Lower lobe of right lung (tissue), 2 donors: ENCODE results near the gene CTXND1. TPM values are rescaled to one million over a fixed set of nuclear protein-coding genes. Genes with fewer than 3 reads are reported as not detected.

Experiments used
- ATAC-seq, 2 donors: fragments of 200-7000 bp; cut with Tn5 transposase; one replicate each; pipeline ENCODE4 v1.9.1; 2020 to 2022; ENCODE audit warnings: mild to moderate bottlenecking in 2 of 2, moderate library complexity in 2 of 2
- DNase-seq: peaks from one replicate; pipeline ENCODE4 v3.0.0-alpha.2; 2020
- H3K27ac ChIP-seq: fragments of 200-600 bp; one replicate; pipeline ENCODE4 v1.8.0; 2022
- H3K27me3 ChIP-seq: fragments of 200-600 bp; one replicate; pipeline ENCODE4 v1.8.0; 2022; ENCODE audit warnings: low read depth
- H3K36me3 ChIP-seq: fragments of 200-600 bp; one replicate; pipeline ENCODE4 v1.8.0; 2022; ENCODE audit warnings: mild to moderate bottlenecking
- H3K4me1 ChIP-seq: fragments of 200-600 bp; one replicate; pipeline ENCODE4 v1.8.0; 2022
- H3K4me3 ChIP-seq: fragments of 200-600 bp; one replicate; pipeline ENCODE4 v1.8.0; 2022; ENCODE audit warnings: mild to moderate bottlenecking
- H3K9me3 ChIP-seq: fragments of 200-600 bp; one replicate; pipeline ENCODE4 v1.8.0; 2022
- intact Hi-C: fragments of 100-400 bp; cut with DNase I; formaldehyde crosslinking; loops from one replicate; pipeline ENCODE4 v1.11.0; 2022
- total RNA-seq: library from RNA; stranded (reverse); fragmentation: NEBNext Ultra II Directional; extraction: Animal tissue kit (Norgen Biotek cat#: 25700); gene quantifications from one replicate; pipeline ENCODE4 v1.2.1, GENCODE V29; 2021
- TF ChIP-seq, protein P1 (sequence below): fragments of 200-600 bp; IDR thresholded peaks from one replicate; pipeline ENCODE4 v1.8.0; 2022; ENCODE audit warnings: antibody characterized with exemption, mild to moderate bottlenecking
- donor health status: DM: no; HTN: yes; CAD: no; lungs with severe emphysema.

Gene CTXND1
- total RNA-seq, 1 donor from 2014 or later = 1.8 TPM

DNA sequence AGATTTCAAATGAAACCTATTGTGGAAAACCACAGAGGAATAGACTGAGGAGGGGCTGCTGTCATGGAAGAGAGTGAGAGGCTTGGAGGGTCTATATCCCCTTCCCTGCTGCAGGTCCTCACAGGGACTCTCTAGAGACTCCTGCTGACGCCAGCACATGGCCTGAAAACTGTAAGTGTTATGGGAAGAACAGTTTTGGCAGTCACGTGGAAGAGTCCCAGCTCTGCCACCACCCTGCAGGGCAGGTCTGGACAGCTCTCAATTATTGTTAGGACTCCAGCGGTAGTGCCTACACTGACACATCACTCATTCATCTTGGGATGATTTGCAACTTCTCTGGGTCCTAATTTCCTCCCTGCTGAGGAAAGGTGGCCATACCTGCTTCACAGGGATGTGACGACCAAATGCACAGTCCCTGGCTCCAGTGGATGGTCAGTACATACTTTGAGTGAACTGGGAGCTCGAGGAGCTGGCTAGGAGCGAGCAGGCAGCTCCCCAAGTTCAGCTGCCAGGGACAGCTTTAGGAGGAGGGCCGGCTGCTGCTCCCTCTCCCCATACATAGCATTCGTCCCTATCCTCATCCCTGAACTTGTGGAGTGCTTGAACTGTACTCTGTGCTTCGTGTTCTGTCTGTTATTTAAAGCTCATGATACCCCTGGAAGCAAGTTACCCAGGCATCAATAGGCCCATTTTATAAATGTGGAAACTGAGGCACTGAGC, 49.2 kb downstream of the CTXND1 start:
- intact Hi-C loops = no loop called here
- DNase-seq = no peak
- TF ChIP-seq, protein P1, sequence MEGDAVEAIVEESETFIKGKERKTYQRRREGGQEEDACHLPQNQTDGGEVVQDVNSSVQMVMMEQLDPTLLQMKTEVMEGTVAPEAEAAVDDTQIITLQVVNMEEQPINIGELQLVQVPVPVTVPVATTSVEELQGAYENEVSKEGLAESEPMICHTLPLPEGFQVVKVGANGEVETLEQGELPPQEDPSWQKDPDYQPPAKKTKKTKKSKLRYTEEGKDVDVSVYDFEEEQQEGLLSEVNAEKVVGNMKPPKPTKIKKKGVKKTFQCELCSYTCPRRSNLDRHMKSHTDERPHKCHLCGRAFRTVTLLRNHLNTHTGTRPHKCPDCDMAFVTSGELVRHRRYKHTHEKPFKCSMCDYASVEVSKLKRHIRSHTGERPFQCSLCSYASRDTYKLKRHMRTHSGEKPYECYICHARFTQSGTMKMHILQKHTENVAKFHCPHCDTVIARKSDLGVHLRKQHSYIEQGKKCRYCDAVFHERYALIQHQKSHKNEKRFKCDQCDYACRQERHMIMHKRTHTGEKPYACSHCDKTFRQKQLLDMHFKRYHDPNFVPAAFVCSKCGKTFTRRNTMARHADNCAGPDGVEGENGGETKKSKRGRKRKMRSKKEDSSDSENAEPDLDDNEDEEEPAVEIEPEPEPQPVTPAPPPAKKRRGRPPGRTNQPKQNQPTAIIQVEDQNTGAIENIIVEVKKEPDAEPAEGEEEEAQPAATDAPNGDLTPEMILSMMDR = no peak
- ATAC-seq = no peak
- no peaks in the 10 kb centered on the region for H3K36me3 ChIP-seq
- H3K4me3 ChIP-seq = no peak overlapping the region
- peaks cover 5% of the 10 kb centered on the region for H3K27me3 ChIP-seq
- no peaks in the 10 kb centered on the region for H3K9me3 ChIP-seq
- no peak overlapping the region for H3K27ac ChIP-seq
- no peaks in the 10 kb centered on the region for H3K4me1 ChIP-seq

DNA sequence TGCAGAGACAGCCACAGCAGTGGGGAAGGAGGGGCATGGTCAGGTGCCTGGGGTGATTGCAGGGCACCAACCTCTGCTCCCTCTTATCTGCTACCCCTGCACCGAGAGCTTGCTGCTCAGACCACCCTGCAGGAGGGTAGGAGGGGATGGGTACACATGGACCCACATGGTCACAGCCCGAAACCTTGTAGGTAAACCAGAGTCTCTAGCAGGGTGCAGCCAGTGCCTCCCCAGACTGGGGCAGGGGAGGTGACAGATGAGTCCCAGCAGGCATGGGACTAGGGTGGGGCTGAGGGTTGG, 50.0 kb downstream of the CTXND1 start:
- Histone ChIP-seq H3K4me1 (no peaks in the 10 kb centered on the region), H3K27ac (no peak overlapping the region), H3K9me3 (no peaks in the 10 kb centered on the region), H3K27me3 (peaks cover 5% of the 10 kb centered on the region), H3K36me3 (no peaks in the 10 kb centered on the region), H3K4me3 (no peak overlapping the region)
- TF ChIP-seq, protein P1 = no peak
- ATAC-seq (no peak), DNase-seq (no peak)
- intact Hi-C loops = no loop called here

DNA sequence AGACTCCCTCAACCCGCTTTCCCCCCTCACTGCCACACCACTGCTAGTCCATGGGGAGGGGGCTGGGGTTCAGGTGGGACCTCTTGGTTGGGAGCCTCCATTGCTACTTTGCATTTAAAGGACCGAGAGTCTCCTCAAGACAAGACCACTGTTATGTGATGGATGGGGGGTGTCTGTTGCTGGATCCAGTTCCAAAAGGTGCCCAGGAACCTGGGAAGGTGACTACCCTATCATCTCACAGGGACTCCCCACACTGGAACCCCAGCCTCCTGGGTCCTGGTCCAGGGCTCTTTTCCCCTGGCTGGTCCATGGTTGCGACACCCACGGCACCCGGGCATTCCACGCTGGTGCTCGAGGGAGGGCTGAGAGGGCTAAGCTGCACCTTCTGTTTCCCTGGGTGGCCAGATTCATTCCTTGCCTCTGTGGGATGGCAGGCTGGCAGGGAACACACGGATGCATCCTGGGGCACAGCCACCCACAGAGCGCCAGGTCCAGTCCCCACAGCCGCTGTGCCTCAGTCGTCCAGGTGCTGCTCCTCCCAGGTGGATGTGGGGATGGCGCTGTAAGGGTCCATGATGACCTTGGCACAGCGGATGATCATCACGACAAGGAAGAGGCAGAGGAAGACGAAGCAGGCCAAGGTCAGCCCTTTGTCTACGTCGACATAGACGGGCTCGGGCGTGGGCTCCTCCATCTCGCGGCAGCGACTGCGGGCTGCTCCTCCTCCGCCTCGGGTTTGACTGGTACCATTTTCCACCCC, 50.6 kb downstream of the CTXND1 start:
- H3K27ac ChIP-seq = no peak overlapping the region
- intact Hi-C loops = no loop called here
- H3K4me1 ChIP-seq = no peaks in the 10 kb centered on the region
- ATAC-seq = no peak
- H3K36me3 ChIP-seq = no peaks in the 10 kb centered on the region
- TF ChIP-seq, protein P1 = no peak
- H3K4me3 ChIP-seq = no peak overlapping the region
- no peak for DNase-seq
- H3K27me3 ChIP-seq = peaks cover 5% of the 10 kb centered on the region
- H3K9me3 ChIP-seq = no peaks in the 10 kb centered on the region

DNA sequence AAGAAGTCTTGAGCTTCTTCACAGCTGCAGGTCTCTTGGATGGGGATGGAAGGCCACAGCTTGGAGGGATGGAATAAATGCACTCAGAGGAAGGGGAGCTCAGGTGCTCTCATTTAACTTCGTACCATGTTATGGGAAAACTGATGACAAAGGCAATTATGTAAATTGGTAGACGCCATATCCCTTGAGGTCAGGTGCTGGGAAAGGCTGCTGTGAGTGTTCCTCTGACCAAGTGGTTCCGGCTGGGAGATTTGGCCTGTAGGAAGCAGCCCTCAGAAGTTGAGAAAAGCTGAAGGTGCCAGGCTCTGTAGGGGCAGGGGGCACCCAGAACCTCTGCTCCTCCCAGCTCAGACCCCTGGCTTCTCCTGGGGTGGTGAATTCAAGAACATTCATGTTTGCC, 52.1 kb downstream of the CTXND1 start:
- Histone ChIP-seq H3K27ac (no peak overlapping the region), H3K9me3 (no peaks in the 10 kb centered on the region), H3K27me3 (peaks cover 5% of the 10 kb centered on the region), H3K4me1 (no peaks in the 10 kb centered on the region), H3K36me3 (no peaks in the 10 kb centered on the region), H3K4me3 (no peak overlapping the region)
- no peak for DNase-seq
- no peak for ATAC-seq
- TF ChIP-seq, protein P1 = no peak
- intact Hi-C loops = no loop called here

DNA sequence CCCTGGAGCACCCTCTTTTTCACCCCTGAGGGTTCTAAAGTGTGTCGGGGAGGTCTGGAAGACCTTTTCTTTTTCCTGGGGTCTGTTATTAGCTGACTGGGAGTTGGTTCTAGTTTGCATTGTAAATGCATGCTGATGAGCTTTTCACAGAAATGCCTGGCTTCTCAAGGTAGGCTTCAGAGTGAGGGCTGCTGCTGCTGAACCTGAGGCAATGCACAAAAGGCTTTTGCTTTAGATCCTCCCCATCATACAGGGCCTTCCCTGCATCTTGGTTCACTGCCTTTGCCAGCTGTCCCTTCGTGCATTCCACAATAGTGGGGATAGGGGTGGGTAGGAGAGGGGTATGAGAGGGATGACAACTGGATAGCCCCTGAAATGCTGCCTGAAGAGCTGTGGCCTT, 52.6 kb downstream of the CTXND1 start:
- TF ChIP-seq, protein P1 = no peak
- no peaks in the 10 kb centered on the region for H3K4me1 ChIP-seq

More for the DNA sequence above, 52.6 kb downstream of the CTXND1 start:
- ATAC-seq (no peak), DNase-seq (no peak)
- intact Hi-C loops = no loop called here
- peaks cover 5% of the 10 kb centered on the region for H3K27me3 ChIP-seq
- no peak overlapping the region for H3K27ac ChIP-seq
- H3K9me3 ChIP-seq = no peaks in the 10 kb centered on the region
- H3K36me3 ChIP-seq = no peaks in the 10 kb centered on the region
- no peak overlapping the region for H3K4me3 ChIP-seq
